Mesothelial cell of epicardium (in vitro differentiated cells): Measurements from ENCODE around the gene EPHB6. TPM values are rescaled to one million over a fixed set of nuclear protein-coding genes. Genes with fewer than 3 reads are reported as not detected.

Experiments
- DNase-seq, 2 experiments: peaks; one replicate each; pipeline ENCODE4 v3.0.0; 2021; ENCODE audit warnings: low spot score in 2 of 2; ENCODE audit not compliant: unreplicated experiment in 2 of 2
- H3K27ac Mint-ChIP-seq: 2 replicates; pipeline ENCODE4 v1.8.0; 2021; ENCODE audit warnings: mixed read lengths
- H3K27me3 Mint-ChIP-seq: 2 replicates; pipeline ENCODE4 v1.8.0; 2021; ENCODE audit warnings: low read depth, mixed read lengths
- H3K36me3 Mint-ChIP-seq: 2 replicates; pipeline ENCODE4 v1.8.0; 2021; ENCODE audit warnings: mixed read lengths
- H3K4me1 Mint-ChIP-seq: 2 replicates; pipeline ENCODE4 v1.8.0; 2021; ENCODE audit warnings: mixed read lengths
- H3K4me3 Mint-ChIP-seq: 2 replicates; pipeline ENCODE4 v1.8.0; 2021; ENCODE audit warnings: mild to moderate bottlenecking, moderate library complexity, mixed read lengths
- H3K9me3 Mint-ChIP-seq: 2 replicates; pipeline ENCODE4 v1.8.0; 2021; ENCODE audit warnings: mixed read lengths
- total RNA-seq: library from RNA; stranded (reverse); gene quantifications from 3 replicates; pipeline ENCODE4 v1.2.1, GENCODE V29; 2021
- TF ChIP-seq, protein P1 (sequence below): fragments of 200-600 bp; sonication (generic); IDR thresholded peaks from one replicate; pipeline ENCODE4 v1.5.0; 2021; ENCODE audit warnings: antibody characterized with exemption; ENCODE audit not compliant: unreplicated experiment

Gene EPHB6
- total RNA-seq, 1 donor from 2014 or later = 28.0 TPM

DNA sequence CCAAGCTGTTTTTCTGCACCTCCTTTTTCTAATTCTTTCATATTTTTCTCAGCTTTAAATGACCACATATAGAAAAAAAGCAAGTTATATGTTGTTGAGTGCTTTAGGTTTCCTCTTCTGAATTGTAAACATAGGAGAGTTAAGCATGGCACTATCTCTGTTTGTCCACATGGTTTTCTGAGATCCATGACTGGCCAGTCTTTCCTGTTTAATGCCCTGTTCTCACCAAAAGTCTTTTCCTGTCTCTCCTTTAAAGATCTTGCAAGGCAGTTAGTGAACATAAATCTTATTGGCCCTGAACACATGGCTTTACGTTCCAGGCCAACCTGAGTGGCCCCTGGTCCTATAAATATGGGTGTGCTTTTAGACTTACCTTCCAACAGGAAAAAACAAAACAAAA is 59.2 kb downstream of the EPHB6 start:
- Mint-ChIP-seq H3K4me1 (peaks cover 32% of the 10 kb centered on the region), H3K27me3 (no peaks in the 10 kb centered on the region), H3K27ac (peak overlapping the region; percentile 43), H3K36me3 (no peaks in the 10 kb centered on the region), H3K4me3 (no peak overlapping the region), H3K9me3 (peaks cover 4% of the 10 kb centered on the region)
- no peak for DNase-seq
- TF ChIP-seq, protein P1, sequence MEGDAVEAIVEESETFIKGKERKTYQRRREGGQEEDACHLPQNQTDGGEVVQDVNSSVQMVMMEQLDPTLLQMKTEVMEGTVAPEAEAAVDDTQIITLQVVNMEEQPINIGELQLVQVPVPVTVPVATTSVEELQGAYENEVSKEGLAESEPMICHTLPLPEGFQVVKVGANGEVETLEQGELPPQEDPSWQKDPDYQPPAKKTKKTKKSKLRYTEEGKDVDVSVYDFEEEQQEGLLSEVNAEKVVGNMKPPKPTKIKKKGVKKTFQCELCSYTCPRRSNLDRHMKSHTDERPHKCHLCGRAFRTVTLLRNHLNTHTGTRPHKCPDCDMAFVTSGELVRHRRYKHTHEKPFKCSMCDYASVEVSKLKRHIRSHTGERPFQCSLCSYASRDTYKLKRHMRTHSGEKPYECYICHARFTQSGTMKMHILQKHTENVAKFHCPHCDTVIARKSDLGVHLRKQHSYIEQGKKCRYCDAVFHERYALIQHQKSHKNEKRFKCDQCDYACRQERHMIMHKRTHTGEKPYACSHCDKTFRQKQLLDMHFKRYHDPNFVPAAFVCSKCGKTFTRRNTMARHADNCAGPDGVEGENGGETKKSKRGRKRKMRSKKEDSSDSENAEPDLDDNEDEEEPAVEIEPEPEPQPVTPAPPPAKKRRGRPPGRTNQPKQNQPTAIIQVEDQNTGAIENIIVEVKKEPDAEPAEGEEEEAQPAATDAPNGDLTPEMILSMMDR = no peak

DNA sequence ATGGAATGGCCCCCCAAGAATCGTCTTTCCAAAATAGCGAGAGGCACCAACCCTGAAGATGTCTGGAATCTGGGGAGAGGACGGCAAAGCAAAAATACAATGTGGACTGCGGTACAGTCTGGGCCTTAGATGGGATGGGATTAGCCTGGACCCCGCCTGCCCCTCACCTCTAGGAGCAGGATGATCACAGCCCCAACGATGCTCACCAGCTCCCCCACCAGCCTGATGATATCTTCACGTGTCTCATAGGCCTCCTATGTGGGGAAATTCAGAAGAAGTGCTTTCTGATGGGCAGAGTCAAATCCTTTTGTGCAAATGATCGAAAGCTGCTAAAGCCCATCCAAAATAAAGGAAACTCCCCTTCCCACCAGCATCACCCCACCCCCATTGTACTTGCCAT is 60.4 kb downstream of the EPHB6 start:
- peaks cover 4% of the 10 kb centered on the region for H3K9me3 Mint-ChIP-seq
- no peaks in the 10 kb centered on the region for H3K27me3 Mint-ChIP-seq
- H3K4me1 Mint-ChIP-seq = peaks cover 27% of the 10 kb centered on the region
- H3K36me3 Mint-ChIP-seq = no peaks in the 10 kb centered on the region
- H3K27ac Mint-ChIP-seq = no peak overlapping the region
- no peak overlapping the region for H3K4me3 Mint-ChIP-seq
- DNase-seq = no peak
- TF ChIP-seq, protein P1 = no peak

DNA sequence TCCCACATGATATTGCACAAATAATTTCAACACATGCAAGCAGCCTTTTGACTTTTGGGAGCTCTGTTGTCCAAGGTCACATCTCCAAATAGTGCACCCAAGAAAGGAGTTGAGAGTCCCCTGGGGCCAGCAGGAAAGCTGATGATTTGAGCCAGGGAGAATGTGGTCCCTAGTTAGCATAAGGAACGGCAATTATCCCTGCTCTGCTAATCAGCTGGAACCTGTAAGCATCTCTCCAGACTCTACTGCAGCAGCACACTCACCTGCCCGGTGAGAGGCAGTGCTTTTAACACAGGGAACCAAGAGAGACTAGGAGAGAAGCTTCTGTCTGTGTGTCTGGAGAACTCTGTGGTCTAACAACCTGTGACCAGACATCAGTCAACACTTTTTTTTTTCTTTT is 61.6 kb downstream of the EPHB6 start:
- DNase-seq = no peak
- Mint-ChIP-seq H3K27me3 (no peaks in the 10 kb centered on the region), H3K27ac (no peak overlapping the region), H3K9me3 (peaks cover under 1% of the 10 kb centered on the region), H3K4me1 (peaks cover 22% of the 10 kb centered on the region), H3K4me3 (no peak overlapping the region), H3K36me3 (no peaks in the 10 kb centered on the region)
- TF ChIP-seq, protein P1 = no peak

DNA sequence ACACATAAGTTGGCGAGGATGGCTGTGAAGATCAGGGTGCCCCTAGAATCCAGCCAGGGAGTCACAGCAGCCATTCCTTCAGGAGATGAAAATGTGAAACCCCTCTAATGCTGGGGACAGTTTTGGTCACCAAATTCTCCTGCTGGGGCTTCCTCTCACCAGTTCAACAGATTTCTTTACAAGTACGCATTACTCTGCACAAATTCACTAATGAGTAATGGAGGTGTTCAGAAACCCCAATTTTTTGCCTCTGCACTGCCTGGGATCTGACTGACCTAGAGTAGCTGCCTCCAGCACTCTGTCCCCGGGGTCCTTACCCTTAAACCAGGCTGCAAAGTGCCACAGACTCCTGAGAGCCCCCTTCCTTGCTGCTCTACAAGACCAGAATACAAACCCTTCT is 62.6 kb downstream of the EPHB6 start:
- no peak for DNase-seq
- Mint-ChIP-seq H3K27me3 (no peaks in the 10 kb centered on the region), H3K9me3 (no peaks in the 10 kb centered on the region), H3K27ac (no peak overlapping the region), H3K4me3 (no peak overlapping the region), H3K4me1 (peaks cover 20% of the 10 kb centered on the region), H3K36me3 (no peaks in the 10 kb centered on the region)
- TF ChIP-seq, protein P1 = no peak

DNA sequence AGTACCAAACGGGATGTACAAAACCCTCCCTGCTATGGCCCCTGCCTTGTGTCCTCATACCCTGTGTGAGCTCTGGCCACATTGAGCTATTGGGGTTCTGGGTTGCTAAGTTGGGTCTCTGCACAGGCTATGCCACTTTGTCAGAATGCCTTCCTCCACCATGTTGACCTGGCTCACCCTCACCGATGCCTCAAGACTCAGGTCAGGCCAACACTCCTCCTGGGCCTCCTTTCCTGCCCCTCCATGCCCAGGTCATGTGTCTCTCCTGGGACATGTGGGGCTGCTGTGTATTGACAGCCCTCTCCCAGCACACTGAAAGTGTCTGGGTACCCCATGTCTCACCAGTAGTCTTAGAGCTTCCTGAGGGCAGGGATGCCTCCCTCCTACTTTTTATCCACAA is 64.0 kb downstream of the EPHB6 start:
- TF ChIP-seq, protein P1 = no peak

DNA sequence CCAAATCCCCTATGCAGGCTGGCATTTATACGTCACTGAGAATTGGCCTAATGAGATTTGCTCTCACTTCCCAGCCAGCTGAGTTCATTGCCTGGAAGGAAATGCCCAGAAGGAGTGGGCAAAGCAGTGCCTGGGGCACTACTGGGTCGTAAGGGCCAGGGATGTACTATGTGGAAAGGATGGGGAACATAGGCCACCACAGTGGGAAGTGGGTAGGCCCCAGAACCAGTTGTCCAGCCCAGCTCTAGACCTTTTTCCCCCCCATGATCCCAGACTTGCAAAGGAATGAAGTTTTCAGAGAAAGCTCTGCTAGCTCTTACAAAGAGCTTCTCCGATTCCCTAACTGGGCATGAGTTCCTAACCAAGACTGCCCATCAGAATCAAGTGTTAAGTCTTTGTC is 64.8 kb downstream of the EPHB6 start:
- Mint-ChIP-seq H3K27ac (no peak overlapping the region), H3K9me3 (no peaks in the 10 kb centered on the region), H3K4me3 (no peak overlapping the region), H3K36me3 (no peaks in the 10 kb centered on the region), H3K27me3 (no peaks in the 10 kb centered on the region), H3K4me1 (peaks cover 8% of the 10 kb centered on the region)
- TF ChIP-seq, protein P1 = no peak
- no peak for DNase-seq

More for the DNA sequence above, 64.0 kb downstream of the EPHB6 start:
- H3K4me1 Mint-ChIP-seq = peaks cover 14% of the 10 kb centered on the region
- no peaks in the 10 kb centered on the region for H3K9me3 Mint-ChIP-seq
- H3K27ac Mint-ChIP-seq = no peak overlapping the region
- H3K27me3 Mint-ChIP-seq = no peaks in the 10 kb centered on the region
- no peak overlapping the region for H3K4me3 Mint-ChIP-seq
- H3K36me3 Mint-ChIP-seq = no peaks in the 10 kb centered on the region
- DNase-seq = no peak
